Cardiac muscle cell (in vitro differentiated cells and primary cell): Measurements from ENCODE around the gene VOPP1. TPM values are rescaled to one million over a fixed set of nuclear protein-coding genes. Genes with fewer than 3 reads are reported as not detected.

ENCODE experiments used
- DNase-seq, 2 donors: peaks; one replicate each; pipeline versions ENCODE4 v3.0.0 to v3.0.0-alpha.2; 2010 to 2017; ENCODE audit warnings: low read depth in 1 of 2, low spot score in 1 of 2
- H3K27ac ChIP-seq: fragments of 200-600 bp; sonication (generic); 2 replicates; pipeline ENCODE4 v1.5.1; 2016
- H3K27me3 ChIP-seq: fragments of 200-600 bp; sonication (generic); 2 replicates; pipeline ENCODE4 v1.6.0; 2016; ENCODE audit warnings: control low read depth
- H3K36me3 ChIP-seq: fragments of 200-600 bp; sonication (generic); 2 replicates; pipeline ENCODE4 v1.5.1; 2016; ENCODE audit warnings: control low read depth
- H3K4me1 ChIP-seq: fragments of 200-600 bp; sonication (generic); 2 replicates; pipeline ENCODE4 v1.8.1; 2017; ENCODE audit warnings: low read depth, mild to moderate bottlenecking, mixed run types
- H3K4me3 ChIP-seq: fragments of 200-600 bp; sonication (generic); 2 replicates; pipeline ENCODE4 v1.5.1; 2016; ENCODE audit warnings: mild to moderate bottlenecking
- H3K9me3 ChIP-seq: fragments of 200-600 bp; sonication (generic); 2 replicates; pipeline ENCODE4 v1.5.1; 2017; ENCODE audit warnings: low read depth, mild to moderate bottlenecking, control low read depth
- CTCF ChIP-seq: IDR thresholded peaks from 2 replicates; pipeline ENCODE4 v1.5.1; 2012; ENCODE audit warnings: low read depth, mild to moderate bottlenecking, low read length
- polyA plus RNA-seq: library from polyadenylated mRNA; unstranded; fragments of >200 nt; fragmentation: Nextera tagmentation; extraction: Ambion mirVana; gene quantifications from 2 replicates; pipeline ENCODE4 v1.2.1, GENCODE V29; 2016
- total RNA-seq: library from RNA; depleted of rRNA; stranded (reverse); fragments of >200 nt; gene quantifications from 2 replicates; pipeline ENCODE4 v1.2.3, GENCODE V29; 2016

Gene VOPP1
- total and polyA plus RNA-seq, 2 experiments from 2014 or later: 9.6 to 19.3 TPM

DNA sequence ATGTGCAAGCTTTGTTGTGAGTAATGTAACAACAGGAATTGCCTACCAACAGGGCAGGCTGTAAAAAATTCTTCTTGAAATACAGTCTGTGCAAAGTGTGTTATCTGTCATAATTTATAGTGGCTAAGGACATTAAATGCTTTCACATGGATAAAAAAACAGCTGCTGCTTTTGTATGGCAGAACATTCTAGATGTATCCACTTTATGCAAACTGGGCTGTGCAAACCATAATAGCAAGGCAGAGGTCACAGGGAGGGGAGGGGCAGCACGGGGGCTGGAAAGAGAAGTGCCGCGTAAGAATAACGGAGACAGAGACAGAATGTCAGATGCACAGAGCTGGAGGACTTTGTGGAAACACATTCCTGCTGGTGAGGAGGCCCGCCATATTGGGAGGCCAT, 86.1 kb downstream of the VOPP1 start:
- H3K4me1 ChIP-seq: no peaks in the 10 kb centered on the region
- no peak for DNase-seq
- H3K36me3 ChIP-seq: no peaks in the 10 kb centered on the region
- H3K4me3 ChIP-seq: no peak overlapping the region
- no peak overlapping the region for H3K27ac ChIP-seq
- no peak for TF ChIP-seq CTCF
- no peaks in the 10 kb centered on the region for H3K9me3 ChIP-seq
- no peaks in the 10 kb centered on the region for H3K27me3 ChIP-seq

DNA sequence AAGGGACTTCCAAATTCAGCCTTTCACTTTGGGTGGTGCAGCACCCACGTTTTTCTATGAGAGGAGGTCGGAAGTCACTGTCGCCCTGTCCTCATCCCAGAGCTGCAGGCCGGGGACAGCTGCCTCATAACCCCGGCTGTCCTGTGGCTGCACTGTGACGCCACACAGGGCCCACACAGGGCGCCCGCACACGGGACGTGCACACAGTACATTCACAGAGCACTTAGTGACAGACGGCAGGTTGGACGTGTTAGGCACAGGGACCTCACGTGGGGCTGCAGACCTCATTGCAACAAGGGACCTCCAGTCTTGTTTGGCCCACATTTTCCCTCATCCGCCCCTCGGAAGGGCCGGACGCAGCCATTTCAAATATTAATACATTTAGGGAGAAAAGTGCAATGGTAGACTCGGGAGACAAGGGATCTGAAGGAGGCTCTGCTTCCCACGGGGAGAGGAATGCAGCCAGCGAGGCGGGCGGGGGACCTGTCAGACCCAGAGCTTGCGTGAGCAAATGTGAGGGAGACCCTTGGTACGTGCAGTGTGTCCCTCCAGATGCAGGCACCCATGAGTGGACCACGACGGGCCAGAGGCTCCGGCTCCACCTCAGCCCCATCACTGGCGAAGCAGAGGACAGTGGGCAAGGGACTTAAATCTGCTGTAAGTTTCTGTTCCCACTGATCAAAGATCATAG, 86.7 kb downstream of the VOPP1 start:
- H3K4me1 ChIP-seq: no peaks in the 10 kb centered on the region
- no peak for TF ChIP-seq CTCF
- H3K27me3 ChIP-seq: no peaks in the 10 kb centered on the region
- H3K4me3 ChIP-seq: no peak overlapping the region
- no peaks in the 10 kb centered on the region for H3K36me3 ChIP-seq
- no peaks in the 10 kb centered on the region for H3K9me3 ChIP-seq
- H3K27ac ChIP-seq: no peak overlapping the region
- DNase-seq: no peak

DNA sequence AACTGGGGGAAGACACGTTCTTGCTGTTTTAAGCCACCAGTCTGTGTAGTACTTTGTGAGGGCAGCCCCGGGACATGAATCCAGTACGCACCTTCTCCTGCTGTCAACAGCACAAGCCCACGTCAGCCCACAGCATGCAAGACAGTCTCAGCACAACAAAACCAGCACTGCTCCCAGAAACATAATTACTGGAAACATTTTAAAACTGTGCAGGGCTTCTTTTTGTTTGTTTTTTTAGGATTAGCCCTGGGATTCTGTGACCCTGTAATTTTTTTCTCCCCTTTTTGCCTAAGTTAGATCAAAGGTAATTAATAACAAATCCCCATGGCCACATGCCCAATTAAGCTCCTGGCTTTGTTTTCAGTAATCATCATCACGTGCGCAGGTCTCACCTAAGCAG, 87.5 kb downstream of the VOPP1 start:
- no peak for DNase-seq

GRCh38 chr7:55484241-55484640, 88.1 kb downstream of the VOPP1 start:
- no peak for DNase-seq

More for the DNA sequence above, 87.5 kb downstream of the VOPP1 start:
- Histone ChIP-seq H3K27me3 (no peaks in the 10 kb centered on the region), H3K4me1 (no peaks in the 10 kb centered on the region), H3K9me3 (no peaks in the 10 kb centered on the region), H3K27ac (no peak overlapping the region), H3K36me3 (no peaks in the 10 kb centered on the region), H3K4me3 (no peak overlapping the region)
- TF ChIP-seq CTCF: no peak

GRCh38 chr7:55483046-55483445, 89.3 kb downstream of the VOPP1 start:
- Histone ChIP-seq H3K27ac (no peak overlapping the region), H3K4me3 (no peak overlapping the region), H3K36me3 (no peaks in the 10 kb centered on the region), H3K4me1 (no peaks in the 10 kb centered on the region), H3K27me3 (no peaks in the 10 kb centered on the region), H3K9me3 (no peaks in the 10 kb centered on the region)
- no peak for DNase-seq
- TF ChIP-seq CTCF: no peak

More at GRCh38 chr7:55484241-55484640, 88.1 kb downstream of the VOPP1 start:
- H3K36me3 ChIP-seq: no peaks in the 10 kb centered on the region
- TF ChIP-seq CTCF: no peak
- H3K27ac ChIP-seq: no peak overlapping the region
- no peaks in the 10 kb centered on the region for H3K9me3 ChIP-seq
- no peak overlapping the region for H3K4me3 ChIP-seq
- no peaks in the 10 kb centered on the region for H3K4me1 ChIP-seq
- no peaks in the 10 kb centered on the region for H3K27me3 ChIP-seq
